NT2/D1 (cell line): ENCODE data around the gene PA2G4.

ENCODE experiments used
- SUZ12 ChIP-seq: IDR thresholded peaks from 2 replicates; pipeline ENCODE4 v1.6.1; 2011; ENCODE audit not compliant: insufficient read length, insufficient read depth; ENCODE audit errors: extremely low read depth
- YY1 ChIP-seq: IDR thresholded peaks from 2 replicates; pipeline ENCODE4 v1.6.1; 2011; ENCODE audit not compliant: insufficient read length, insufficient read depth
- ZNF274 ChIP-seq: IDR thresholded peaks from 2 replicates; pipeline ENCODE4 v1.6.1; 2011; ENCODE audit warnings: mild to moderate bottlenecking, low read depth, low read length

DNA sequence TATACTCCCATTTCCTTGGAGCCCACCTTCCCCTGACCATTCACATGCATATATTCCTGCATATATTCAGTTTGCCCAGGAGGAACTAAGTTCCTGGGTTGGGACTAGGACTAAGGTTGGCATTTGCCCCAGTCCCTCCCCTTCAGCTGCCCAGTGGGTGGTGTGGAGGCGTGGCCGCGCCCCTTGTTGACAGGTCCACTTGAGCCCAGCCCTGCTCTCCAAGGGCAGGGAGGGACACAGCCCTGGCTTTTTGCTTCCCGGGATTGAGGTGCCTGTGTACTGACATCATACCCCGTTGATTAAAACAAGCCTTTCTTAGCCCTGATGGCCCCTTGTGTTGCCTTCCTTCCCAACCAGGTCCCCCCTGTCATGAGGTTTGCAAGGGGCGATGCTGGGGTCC is 17.1 kb upstream of the PA2G4 start:
- TF ChIP-seq YY1 (no peak), SUZ12 (no peak), ZNF274 (no peak)
